HepG2 (cell line): Measurements from ENCODE around the gene GYS1.

Experiments used
- XRCC5 ChIP-seq: fragments of 200-400 bp; formaldehyde crosslinking; optimal IDR thresholded peaks from 2 replicates; pipeline ENCODE3; 2017; ENCODE audit warnings: mild to moderate bottlenecking, low read length
- ZNF703 ChIP-seq: sonication (generic); formaldehyde crosslinking; IDR thresholded peaks from 2 replicates; pipeline ENCODE4 v1.5.1; 2020; ENCODE audit warnings: missing genetic modification reagents, mild to moderate bottlenecking, moderate library complexity, borderline replicate concordance
- TF ChIP-seq, protein P1 (sequence below): sonication (generic); formaldehyde crosslinking; IDR thresholded peaks from 2 replicates; pipeline ENCODE4 v1.5.0; 2020; ENCODE audit warnings: mild to moderate bottlenecking, missing genetic modification reagents, moderate library complexity
- TF ChIP-seq, protein P2 (sequence below): sonication (generic); formaldehyde crosslinking; IDR thresholded peaks from 2 replicates; pipeline ENCODE4 v1.8.1; 2023; ENCODE audit warnings: mild to moderate bottlenecking, missing genetic modification reagents

DNA sequence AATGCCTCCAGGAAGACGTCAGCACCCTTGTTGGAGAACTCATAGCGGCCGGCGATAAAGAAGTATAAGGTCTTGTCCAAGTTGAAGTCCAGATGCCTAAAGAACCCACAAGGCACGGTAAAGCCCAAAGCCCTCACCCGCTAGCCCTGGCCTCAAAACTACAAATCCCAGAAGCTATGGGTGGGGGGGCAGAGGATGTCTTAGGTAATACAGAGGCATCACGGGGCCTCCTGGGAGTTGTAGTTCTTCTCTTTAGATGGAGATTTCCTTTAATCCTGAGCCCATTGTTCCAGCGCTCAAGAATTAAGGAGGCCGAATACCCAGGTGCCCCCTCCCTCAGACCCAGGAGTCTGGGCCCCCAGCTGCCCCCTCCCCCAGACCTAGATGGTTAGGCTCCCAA, 10.8 kb downstream of the GYS1 start:
- TF ChIP-seq XRCC5 (no peak), ZNF703 (CRISPR knock-in tag) (no peak)
- TF ChIP-seq, protein P1, sequence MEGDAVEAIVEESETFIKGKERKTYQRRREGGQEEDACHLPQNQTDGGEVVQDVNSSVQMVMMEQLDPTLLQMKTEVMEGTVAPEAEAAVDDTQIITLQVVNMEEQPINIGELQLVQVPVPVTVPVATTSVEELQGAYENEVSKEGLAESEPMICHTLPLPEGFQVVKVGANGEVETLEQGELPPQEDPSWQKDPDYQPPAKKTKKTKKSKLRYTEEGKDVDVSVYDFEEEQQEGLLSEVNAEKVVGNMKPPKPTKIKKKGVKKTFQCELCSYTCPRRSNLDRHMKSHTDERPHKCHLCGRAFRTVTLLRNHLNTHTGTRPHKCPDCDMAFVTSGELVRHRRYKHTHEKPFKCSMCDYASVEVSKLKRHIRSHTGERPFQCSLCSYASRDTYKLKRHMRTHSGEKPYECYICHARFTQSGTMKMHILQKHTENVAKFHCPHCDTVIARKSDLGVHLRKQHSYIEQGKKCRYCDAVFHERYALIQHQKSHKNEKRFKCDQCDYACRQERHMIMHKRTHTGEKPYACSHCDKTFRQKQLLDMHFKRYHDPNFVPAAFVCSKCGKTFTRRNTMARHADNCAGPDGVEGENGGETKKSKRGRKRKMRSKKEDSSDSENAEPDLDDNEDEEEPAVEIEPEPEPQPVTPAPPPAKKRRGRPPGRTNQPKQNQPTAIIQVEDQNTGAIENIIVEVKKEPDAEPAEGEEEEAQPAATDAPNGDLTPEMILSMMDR (CRISPR knock-in tag), result no peak
- TF ChIP-seq, protein P2, sequence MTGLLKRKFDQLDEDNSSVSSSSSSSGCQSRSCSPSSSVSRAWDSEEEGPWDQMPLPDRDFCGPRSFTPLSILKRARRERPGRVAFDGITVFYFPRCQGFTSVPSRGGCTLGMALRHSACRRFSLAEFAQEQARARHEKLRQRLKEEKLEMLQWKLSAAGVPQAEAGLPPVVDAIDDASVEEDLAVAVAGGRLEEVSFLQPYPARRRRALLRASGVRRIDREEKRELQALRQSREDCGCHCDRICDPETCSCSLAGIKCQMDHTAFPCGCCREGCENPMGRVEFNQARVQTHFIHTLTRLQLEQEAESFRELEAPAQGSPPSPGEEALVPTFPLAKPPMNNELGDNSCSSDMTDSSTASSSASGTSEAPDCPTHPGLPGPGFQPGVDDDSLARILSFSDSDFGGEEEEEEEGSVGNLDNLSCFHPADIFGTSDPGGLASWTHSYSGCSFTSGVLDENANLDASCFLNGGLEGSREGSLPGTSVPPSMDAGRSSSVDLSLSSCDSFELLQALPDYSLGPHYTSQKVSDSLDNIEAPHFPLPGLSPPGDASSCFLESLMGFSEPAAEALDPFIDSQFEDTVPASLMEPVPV (CRISPR knock-in tag), result no peak
